Neural cell (in vitro differentiated cells): ENCODE results near the gene NRG2.

Experiments used
- EP300 ChIP-seq: fragments of 450-650 bp; conservative IDR thresholded peaks from 2 replicates; pipeline ENCODE4 v1.6.1; 2014; ENCODE audit warnings: antibody characterized with exemption, mild to moderate bottlenecking, moderate library complexity; ENCODE audit not compliant: poor library complexity, severe bottlenecking
- EZH2 ChIP-seq: fragments of 200-600, 300-800 bp; shearing (Covaris generic), sonication (generic); IDR thresholded peaks from 2 replicates; pipeline ENCODE4 v1.6.1; 2014; ENCODE audit warnings: antibody characterized with exemption, low read length, borderline replicate concordance, mild to moderate bottlenecking; ENCODE audit not compliant: insufficient read depth, poor library complexity, severe bottlenecking
- POLR2AphosphoS5 ChIP-seq: IDR thresholded peaks from 2 replicates; pipeline ENCODE4 v1.6.1; 2012
- RAD21 ChIP-seq: fragments of 450-650 bp; conservative IDR thresholded peaks from 2 replicates; pipeline ENCODE4 v1.6.1; 2014; ENCODE audit warnings: antibody characterized with exemption, mild to moderate bottlenecking, moderate library complexity
- SMC3 ChIP-seq: fragments of 450-650 bp; conservative IDR thresholded peaks from 2 replicates; pipeline ENCODE4 v1.6.1; 2014; ENCODE audit warnings: antibody characterized with exemption, mild to moderate bottlenecking, moderate library complexity; ENCODE audit not compliant: poor library complexity
- TF ChIP-seq, protein P1 (sequence below): fragments of 450-650 bp; IDR thresholded peaks from 2 replicates; pipeline ENCODE4 v1.5.1; 2014; ENCODE audit warnings: antibody characterized with exemption, mild to moderate bottlenecking, moderate library complexity; ENCODE audit not compliant: poor library complexity, severe bottlenecking

DNA sequence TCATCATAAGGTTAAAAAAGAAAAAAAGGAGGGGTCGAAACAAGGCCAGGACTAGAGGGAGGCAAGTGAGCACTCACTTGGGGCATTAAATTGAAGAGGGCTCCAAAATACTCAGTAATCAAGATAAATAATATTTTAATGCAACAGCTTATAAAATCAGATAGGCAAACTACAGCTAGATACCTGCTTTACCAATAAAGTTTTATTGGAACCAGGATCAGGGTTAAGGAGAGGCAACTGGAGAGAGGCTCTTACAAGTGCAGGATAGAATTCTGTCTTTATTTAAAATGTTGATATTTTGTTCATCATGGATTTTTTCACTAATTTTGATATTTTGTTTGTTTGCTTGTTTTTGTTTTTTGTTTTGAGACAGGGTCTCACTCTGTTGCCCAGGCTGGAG lies 40.6 kb upstream of the NRG2 start:
- TF ChIP-seq EZH2 (no peak), EP300 (no peak), POLR2AphosphoS5 (no peak), SMC3 (no peak), RAD21 (no peak)
- TF ChIP-seq, protein P1, sequence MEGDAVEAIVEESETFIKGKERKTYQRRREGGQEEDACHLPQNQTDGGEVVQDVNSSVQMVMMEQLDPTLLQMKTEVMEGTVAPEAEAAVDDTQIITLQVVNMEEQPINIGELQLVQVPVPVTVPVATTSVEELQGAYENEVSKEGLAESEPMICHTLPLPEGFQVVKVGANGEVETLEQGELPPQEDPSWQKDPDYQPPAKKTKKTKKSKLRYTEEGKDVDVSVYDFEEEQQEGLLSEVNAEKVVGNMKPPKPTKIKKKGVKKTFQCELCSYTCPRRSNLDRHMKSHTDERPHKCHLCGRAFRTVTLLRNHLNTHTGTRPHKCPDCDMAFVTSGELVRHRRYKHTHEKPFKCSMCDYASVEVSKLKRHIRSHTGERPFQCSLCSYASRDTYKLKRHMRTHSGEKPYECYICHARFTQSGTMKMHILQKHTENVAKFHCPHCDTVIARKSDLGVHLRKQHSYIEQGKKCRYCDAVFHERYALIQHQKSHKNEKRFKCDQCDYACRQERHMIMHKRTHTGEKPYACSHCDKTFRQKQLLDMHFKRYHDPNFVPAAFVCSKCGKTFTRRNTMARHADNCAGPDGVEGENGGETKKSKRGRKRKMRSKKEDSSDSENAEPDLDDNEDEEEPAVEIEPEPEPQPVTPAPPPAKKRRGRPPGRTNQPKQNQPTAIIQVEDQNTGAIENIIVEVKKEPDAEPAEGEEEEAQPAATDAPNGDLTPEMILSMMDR = no peak
